GM15510 (cell line): ENCODE results near the gene SAT2.

Experiments used
- POLR2A ChIP-seq: IDR thresholded peaks from 3 replicates; pipeline ENCODE4 v1.6.1; 2011; ENCODE audit warnings: borderline replicate concordance; ENCODE audit not compliant: insufficient read length; ENCODE audit errors: extremely low read depth

The SAT2 gene

DNA sequence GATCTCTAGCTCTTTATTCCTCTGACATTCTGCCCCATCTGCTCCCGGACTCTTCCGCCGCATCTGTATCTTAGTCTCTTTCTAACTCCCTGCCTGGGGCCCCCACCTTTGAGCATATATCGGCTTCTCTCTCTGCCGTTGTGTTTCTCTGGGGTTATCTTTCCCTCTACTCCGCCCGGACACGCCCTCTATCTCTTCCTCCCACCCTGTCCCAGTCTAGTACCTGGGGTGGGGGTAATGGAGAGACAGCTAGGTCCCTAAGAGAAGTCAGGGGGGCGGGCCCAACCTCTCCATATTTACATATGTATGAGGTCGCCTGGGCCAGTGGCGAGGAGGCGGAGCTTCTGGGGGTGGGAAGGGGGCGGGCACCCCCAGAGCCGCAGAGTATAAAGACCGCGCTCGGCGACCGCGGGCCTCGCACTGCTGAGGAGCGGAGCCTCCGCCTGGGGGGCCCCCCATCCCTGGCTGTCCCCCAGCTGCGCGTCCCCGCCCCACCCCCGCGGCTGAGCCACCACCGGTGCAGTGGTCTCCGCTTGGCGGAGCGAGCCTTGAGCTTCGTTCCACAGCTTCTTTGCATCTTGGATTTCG, 23.0 kb upstream of the SAT2 start, which contains the start of gene ATP1B2:
Gene ATP1B2 (plus strand): TSS at position 418 of the 588 bp plus-strand sequence. CDS start 593 bp downstream, outside the sequence.
- TF ChIP-seq POLR2A: no peak

DNA sequence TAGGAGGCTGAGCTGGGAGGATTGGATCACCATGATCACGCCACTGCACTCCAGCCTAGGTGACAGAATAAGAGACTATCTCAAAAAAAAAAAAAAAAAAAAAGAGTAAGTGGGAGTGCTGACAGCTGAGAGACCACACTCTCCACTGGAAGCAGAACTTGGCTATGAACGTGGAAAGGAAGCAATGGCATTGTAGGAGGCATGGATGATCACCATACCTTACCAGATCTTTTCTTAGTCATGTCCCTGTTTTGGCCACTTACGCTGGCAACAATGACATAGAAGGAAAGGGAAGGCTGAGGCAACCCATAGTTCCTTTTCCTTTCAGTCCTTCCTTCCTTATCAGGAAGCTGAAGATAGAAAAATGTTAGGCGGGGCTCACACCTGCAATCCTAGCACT, 19.4 kb upstream of the SAT2 start:
- no peak for TF ChIP-seq POLR2A

DNA sequence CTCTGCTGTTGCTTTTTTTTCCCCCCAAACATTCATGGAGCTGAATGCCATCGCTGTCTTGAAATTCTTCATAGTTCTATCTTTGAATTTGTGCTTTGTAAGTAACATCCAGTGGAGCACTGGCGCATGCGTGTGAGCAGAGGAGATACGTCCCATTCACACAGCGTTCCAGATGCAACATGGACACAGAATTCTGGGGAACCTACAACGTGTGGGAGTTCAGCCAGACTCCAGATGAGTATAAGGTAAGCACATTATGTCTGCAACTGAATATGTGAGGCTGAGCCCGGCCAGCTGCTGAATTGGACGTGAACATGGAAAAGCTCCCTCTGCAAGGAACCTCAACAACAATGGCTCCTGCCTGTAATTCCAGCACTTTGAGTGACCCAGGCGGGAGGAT, 18.8 kb upstream of the SAT2 start:
- no peak for TF ChIP-seq POLR2A

DNA sequence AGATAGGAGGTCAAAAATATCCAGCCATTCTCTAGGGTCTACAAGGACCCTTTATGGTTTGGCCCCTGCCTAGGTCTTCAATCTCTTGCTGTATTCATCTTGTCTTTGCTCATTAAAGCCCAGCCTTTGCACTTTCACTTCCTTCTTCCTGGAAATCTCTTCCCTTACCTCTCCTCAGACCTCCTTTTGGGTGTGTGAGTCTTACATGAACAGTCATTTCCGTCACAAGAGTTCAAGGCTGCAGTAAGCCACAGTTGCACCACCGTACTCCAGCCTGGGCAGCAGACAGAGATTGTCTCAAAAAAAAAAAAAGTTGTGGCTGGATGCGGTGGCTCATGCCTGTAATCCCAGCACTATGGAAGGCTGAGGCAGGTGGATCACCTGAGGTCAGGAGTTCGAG, 17.2 kb upstream of the SAT2 start:
- TF ChIP-seq POLR2A: no peak

DNA sequence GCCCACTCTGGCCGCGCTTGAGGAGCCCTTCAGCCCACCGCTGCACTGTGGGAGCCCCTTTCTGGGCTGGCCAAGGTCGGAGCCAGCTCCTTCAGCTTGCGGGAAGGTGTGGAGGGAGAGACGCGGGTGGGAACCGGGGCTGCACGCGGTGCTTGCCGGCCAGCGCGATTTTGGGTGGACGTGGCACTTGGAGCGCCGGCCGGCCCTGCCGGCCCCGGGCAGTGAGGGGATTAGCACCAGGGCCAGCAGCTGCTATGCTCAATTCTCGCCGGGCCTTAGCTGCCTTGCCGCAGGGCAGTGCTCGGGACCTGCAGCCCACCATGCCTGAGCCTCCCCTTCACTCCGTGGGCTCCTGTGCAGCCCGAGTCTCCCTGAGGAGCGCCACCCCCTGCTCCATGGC, 13.2 kb upstream of the SAT2 start:
- no peak for TF ChIP-seq POLR2A

DNA sequence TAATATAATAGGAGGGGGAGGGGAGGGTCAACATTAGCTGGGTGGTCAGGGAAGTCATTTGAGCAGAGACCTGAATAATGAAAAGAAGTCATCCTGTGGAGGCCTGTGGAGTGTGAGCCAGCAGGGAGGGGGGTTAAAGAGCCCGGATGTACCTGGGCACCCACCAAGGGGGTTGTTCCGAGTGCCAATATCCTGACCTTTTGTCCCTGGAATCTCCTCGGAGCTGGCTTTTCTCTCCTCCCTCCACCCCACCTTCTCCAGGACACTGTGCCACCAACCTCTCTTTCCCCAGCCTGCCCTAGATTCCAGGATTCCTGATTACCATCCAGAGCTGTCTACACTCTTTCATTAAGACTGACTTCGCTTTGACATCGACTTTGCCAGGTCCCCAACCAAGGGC, 8.5 kb upstream of the SAT2 start:
- TF ChIP-seq POLR2A: no peak

DNA sequence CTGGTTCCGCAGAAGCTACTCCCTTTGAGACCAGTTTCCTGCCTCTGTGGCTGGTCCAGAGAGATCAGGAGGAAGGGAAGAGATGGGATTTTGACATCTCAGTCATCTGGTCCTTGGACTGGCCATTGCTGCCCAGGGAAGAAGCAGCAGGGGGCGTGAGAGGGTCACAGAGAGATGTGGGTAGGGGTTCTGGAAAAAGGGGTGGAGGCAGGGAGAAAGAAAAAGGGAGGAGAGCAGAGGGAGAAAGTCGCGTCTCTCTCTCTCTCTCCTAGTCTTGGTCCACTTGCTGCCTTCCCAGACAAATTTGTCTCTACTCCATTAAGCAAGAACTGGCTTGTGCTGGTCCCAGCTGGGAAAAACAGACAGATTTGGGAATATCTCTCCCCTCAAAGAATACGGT, 6.8 kb upstream of the SAT2 start:
- no peak for TF ChIP-seq POLR2A

DNA sequence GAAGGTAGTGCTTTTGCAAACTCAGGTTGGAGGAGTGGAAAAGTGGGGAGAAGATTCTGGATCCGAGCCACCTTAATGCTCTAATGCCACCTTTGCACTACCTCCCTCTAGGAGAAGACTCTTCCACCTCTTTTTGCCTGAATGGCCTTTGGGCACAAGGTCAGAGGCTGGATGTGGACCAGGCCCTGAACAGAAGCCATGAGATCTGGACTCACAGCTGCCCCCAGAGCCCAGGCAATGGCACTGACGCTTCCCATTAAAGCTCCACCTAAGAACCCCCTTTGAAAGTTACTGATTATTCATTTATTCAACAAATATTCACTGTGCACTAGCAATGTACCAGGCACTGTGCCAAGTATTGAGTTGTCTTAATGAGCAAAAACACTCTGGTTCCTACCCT, 5.5 kb upstream of the SAT2 start:
- TF ChIP-seq POLR2A: no peak

DNA sequence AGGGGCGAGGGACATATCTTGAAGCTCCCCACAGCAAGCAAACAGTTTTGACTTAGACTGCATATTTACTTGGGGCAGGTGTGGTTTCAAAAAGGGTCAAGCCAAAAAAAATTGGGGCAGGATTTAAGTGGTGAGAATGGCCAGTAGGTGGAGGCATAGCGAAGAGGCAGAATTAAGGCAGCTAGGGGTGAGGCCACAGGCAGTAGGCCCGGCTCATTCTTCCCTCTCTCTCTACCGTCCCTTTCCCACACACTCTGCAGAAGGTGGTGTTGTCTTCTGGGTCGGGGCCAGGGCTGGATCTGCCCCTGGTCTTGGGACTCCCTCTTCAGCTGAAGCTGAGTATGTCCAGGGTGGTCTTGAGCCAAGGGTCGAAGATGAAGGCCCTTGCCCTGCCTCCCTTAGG, 4.9 kb upstream of the SAT2 start:
- TF ChIP-seq POLR2A: no peak

DNA sequence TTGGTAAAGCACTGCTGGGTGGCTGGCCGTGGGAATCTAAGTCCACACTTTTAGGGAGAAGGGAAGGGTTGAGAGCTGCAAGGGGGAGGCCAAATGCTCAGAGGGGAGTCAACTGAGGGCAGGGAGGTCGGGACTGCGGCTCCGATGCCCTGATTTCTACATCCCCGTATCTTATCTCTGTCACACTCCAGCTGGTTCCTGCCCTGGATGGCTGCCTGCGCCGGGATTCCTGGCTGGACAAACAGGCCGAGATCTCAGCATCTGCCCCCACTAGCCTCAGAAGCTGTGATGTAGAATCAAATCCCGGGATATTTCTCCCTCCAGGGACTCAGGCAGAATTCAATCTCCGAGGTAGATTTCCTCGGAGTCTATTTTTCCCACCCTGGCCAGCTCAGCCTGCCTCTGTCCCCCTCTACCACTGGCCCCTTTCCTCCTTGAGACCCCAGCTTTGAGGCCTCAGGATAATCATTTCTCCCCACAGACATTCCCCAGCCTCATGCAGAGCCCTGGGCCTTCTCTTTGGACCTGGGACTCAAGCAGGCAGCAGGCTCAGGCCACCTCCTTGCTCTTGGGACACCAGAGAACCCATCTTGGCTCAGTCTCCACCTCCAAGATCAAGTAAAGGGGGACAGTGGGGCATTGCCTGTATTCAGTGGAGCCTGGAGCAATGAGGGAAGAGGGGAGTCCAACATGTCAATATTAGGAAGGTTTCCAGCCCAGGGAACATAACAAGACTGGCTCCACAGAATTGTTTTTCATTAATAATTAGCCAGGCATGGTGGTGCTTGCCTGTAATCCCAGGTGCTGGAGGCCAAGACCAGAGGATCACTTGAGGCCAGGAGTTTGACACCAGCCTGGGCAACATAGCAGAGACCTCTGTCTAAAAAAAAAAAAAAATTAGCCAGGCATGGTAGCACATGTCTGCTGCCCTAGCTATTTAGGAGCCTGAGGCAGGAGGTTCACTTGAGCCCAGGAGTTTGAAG, 4.1 kb upstream of the SAT2 start:
- no peak for TF ChIP-seq POLR2A

DNA sequence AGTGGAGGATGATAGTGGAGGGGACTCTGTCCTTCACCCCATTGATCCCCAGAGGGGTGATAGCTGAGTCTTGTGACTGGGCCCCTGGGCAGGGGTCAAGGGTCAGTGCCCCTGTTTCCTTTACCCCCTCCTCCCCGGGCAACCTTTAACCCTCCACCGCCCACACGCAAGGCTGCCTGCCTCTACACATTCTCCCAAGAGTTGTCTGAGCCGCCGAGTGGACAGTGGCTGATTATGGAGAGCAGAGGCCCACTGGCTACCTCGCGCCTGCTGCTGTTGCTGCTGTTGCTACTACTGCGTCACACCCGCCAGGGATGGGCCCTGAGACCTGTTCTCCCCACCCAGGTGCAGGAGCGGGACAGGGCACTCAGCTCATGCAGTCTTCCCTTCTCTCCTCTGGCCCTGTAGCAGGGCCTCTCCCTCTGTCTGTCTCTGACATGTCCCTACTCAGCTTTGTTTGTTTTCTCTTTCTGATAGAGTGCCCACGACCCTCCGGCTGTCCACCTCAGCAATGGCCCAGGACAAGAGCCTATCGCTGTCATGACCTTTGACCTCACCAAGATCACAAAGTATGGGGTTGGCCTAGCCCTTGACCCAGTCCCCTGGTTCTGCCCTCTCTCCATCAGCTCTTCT, 2.4 kb upstream of the SAT2 start, which contains the start of gene SHBG:
Gene SHBG (plus strand): TSS at position 197 of the 633 bp plus-strand sequence. CDS start 38 bp downstream, at position 235.
- no peak for TF ChIP-seq POLR2A

DNA sequence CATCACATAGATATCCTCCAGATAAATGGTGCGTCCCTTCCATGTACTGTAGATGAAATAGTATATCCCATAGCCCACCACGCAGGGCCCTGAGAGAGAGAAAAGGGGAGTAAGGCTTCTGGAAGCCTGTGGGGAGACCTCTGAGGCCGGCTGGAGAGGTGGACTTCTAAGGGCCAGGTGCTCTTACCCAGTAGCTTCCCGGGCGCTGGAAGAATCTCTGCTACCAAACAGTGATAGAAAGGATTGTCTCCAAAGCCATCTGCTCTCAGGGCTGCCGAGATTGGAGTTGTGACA, 718 bp downstream of the SAT2 start:
- no peak for TF ChIP-seq POLR2A

DNA sequence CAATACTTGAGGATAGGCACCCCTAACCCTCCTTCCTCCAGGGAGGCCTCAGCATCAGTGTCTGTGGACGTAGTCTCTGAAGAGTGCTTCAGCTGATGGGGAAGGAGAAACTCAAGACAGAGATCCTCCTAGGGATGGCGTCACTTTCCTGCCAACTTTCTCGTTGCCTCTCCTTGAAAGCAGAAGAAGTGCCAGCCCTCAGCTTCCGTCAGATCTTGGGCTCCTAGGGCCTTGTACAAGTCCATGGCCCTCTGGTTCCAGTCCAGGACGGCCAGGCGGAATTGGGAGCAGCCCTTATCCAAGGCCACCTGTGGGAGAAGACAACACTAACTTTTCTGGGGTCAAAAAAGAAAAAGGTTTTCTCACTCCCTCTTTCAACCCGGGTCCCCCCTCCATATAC, 1.3 kb downstream of the SAT2 start:
- TF ChIP-seq POLR2A: no peak

DNA sequence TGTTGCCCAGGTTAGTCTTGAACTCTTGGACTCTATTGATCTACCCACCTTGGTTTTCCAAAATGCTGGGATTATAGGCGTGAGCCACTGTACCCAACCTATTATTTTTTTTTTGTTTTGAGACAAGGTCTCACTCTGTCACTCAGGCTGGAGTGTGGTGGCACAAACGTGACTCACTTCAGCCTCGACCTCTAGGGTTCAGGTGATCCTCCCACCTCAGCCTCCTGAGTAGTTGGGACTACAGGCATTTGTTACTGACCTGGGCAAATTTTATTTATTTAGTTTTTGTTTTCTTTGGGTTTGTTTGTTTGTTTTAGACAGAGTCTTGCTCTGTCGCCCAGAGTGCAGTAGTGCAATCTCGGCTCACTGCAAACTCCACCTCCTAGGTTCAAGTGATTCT, 4.0 kb downstream of the SAT2 start:
- TF ChIP-seq POLR2A: no peak

DNA sequence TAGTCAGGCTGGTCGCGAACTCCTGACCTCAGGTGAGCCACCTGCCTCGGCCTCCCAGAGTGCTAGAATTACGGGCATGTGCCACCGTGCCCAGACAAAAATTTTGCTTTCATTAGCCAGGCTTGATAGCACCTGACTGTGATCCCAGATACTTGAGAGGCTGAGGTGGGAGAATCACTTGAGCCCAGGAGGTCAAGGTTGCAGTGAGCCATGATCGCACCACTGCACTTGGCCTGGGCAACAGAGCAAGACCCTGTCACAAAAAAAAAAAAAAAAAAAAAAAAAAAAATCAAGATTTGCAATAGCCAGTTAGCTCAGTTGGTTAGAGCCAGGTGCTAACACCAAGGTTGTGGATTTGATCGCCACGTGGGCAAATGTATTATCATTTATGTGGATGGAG, 6.8 kb downstream of the SAT2 start:
- TF ChIP-seq POLR2A: no peak
